Neural cell (in vitro differentiated cells): ENCODE measurements around the gene RGS19.

Experiments
- CTCF ChIP-seq: fragments of 450-650 bp; IDR thresholded peaks from 2 replicates; pipeline ENCODE4 v1.5.1; 2014; ENCODE audit warnings: antibody characterized with exemption, mild to moderate bottlenecking, moderate library complexity; ENCODE audit not compliant: poor library complexity, severe bottlenecking
- RAD21 ChIP-seq: fragments of 450-650 bp; conservative IDR thresholded peaks from 2 replicates; pipeline ENCODE4 v1.6.1; 2014; ENCODE audit warnings: antibody characterized with exemption, mild to moderate bottlenecking, moderate library complexity

- TF ChIP-seq CTCF (no peak), RAD21 (no peak)
Measured at GRCh38 chr20:64114356-64114971, 35.1 kb upstream of the RGS19 start.
